Endometrial microvascular endothelial cells (primary cell): ENCODE data around the gene TCHHL1. TPM values are rescaled to one million over a fixed set of nuclear protein-coding genes. Genes with fewer than 3 reads are reported as not detected.

Experiments
- in situ Hi-C: cut with HindIII; loops from 2 replicates; pipeline ENCODE4 v1.10.0; 2017; ENCODE audit warnings: low sequenced_read_pairs, low pct_unique_long_range_greater_than_20kb; ENCODE audit errors: inconsistent ontology term
- total RNA-seq: library from RNA; depleted of rRNA; stranded (reverse); fragments of >200 nt; gene quantifications from one replicate; pipeline ENCODE4 v1.2.3, GENCODE V29; 2015; ENCODE audit errors: inconsistent ontology term

Gene TCHHL1
- not detected for total RNA-seq

DNA sequence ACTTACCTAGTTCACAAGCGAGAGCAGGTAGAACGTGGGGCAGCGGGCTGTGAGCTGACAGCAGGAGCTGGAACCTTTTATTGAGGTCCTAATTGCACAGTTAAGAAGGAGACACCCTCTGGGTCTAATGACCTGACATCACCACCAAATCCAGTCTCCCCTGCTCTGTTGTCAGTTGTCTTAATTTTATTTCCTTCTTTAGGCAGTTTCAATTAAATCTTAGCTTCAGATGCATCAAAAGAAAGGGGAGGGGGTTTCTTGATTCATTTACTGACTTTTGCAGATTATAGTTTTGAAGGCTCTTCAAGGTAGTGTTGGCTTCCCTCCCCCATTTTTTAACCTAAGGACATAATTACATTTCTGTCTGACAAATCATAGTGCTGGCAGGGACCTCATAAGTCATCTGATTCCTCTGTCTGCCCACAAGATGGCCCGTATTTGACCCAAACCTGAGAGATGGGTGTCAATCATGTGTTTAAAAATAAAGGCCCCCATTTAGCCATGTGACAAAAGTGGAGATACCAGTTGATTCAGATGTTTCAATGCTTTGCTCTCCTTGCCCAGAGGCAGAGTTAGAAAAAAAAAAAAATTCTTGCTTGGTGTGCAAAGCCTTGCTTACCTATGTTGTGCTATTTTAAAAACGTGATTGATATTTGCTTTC, at the start of gene TCHHL1:
Gene TCHHL1 (minus strand): TSS at position 51 of the 661 bp plus-strand sequence. CDS start 921 bp downstream, outside the sequence.
- in situ Hi-C loops, result no loop called here

DNA sequence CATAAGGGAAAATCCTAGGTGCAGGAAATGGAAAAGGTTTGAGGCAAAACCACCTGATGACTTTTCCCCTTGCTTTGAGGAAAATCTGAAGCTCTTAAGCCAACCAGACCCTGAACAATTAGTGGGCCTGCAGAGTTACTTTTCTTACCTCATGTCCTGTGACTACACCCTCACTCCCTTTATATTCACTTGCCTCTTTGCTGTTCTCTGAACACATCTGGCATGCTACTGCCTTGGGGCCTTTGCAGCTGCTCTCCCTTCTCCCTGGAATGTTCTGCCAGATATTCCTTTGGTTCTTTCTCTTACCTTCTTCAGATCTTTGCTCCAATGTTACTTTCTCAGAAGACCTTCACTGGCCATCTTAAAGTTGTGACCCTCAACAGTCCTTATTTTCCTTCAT, 48.4 kb upstream of the TCHHL1 start:
- in situ Hi-C loops, result no loop called here

DNA sequence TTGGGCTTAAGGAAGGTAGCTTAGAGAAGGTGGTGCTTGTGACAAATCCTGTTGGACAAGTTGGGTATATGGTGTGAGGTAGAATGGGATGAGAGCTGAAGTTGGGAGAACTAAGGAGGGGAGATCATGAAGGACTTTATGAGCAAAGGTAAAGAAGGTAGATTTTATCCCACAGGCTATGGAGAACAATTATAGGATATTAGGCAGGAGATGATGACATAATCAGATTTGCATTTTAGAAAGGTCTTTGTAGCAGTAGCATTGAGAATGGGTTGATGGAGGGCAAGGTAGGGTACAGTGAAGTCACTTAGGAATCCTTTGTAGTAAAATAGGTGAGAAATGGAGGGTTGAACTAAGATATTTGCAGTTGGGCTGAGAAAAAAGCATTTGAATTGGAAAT, 41.3 kb upstream of the TCHHL1 start:
- in situ Hi-C loops, result no loop called here

DNA sequence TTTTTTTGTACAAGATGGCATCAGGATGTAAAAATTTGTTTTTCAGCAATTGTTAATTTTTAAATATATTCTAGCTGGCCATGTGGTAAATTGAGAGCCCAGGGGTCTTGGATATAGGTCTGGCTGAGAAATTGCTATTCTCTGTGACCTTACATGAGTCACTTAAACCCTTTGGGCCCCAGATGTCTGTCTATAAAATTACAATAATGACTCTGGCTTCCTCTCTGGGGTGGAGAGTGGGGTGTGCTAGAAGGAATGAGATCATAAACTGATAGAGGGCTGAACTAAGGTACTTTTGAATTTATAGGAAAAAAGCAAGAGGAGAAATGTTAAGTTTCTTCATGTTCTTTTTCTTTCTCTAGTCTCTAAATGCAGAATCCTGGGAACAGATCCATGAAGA, 38.8 kb upstream of the TCHHL1 start:
- in situ Hi-C loops, result no loop called here

DNA sequence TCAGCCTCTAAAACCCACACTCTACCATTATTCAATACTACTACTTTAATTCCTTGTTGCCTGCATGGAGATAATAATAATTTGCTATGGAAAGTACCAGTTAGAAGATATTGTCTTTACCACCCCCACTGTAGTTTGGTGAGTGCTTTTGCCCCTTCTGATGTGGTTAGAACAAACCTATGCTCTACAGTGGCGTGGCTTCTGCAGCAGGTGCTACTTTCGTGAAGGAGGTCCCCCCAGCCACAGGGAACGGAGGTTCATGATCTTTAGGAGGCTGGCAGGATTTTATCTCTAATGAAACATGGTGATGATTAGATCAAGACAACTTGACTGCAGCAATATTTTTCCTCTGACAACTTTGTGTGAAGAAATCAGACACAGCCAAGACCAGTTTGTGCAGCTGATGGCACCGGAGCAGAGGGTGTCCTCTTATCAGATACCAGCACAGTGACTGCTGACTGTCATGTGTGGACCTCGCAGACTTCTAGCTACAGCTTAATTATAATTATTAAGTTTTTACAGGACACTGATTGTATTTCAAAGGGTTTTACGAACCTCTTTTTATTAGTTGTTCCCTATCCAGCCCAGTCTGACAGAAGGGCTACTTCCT, 37.1 kb upstream of the TCHHL1 start:
- in situ Hi-C loops, result no loop called here

DNA sequence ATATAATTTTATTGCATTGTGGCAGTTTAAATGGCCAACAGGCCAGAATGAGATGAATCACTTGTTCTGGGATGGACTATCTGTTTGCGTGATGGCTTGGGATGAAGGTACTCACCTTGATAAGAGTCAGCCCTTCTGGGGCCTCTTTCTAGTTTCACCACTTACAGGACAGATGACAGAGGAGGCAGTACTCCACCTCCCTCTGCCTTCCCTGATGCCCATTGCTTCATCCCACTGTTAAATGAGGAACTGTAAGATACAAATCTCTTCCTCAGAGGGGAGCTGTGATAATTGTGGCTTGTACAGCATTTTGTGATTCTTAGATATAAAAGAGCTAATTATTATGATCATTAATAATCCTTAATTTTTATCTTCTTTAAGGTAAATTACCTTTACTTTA, 30.1 kb upstream of the TCHHL1 start:
- in situ Hi-C loops, result no loop called here

DNA sequence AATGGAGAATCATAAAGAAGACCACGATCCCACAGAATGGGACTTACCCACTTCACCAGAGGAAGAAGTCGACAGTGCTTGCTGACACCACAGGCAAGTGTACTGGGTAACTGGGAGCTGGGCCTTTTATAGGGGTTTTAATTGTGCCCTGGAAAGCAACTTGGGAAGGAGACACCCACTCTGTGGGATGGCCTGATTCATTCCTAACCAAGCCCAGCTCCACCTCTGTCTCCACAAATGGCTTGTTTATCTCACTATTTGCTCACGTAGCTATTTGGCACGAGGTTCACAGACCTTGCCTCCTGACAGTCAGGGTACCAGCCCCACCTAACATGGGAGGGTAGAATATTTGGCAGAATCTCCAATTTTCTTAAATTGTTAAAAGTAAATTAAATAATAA, 26.5 kb upstream of the TCHHL1 start, which contains the start of gene TCHH:
Gene TCHH (minus strand): TSS at position 101 of the 400 bp plus-strand sequence. CDS start 1,364 bp downstream, outside the sequence.
- in situ Hi-C loops, result no loop called here

DNA sequence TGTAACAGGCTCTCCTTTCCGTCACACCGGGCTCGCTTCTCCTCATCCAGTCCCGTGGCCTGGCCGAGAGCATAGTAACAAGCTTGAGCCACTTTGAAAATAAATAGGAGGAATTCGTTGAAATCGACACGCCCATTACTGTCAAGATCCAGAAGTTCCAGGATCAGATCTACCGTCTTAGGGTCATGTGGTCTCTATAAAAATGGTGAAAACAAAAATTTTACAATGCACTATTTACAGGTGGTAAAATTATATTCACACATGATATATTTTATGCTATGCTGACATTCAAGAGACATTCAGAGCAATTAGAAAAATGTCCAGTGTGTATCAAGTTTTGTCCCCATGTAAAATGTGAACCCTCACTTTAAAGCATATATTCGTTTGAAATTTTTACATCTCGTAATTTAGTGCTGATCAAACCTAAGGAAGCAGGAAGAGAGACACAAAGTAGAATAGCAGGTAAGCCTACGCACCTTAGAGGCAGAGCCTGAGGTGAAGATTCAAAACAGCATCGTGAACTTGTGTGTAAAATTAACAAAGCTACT, 24.1 kb upstream of the TCHHL1 start:
- in situ Hi-C loops, result no loop called here

DNA sequence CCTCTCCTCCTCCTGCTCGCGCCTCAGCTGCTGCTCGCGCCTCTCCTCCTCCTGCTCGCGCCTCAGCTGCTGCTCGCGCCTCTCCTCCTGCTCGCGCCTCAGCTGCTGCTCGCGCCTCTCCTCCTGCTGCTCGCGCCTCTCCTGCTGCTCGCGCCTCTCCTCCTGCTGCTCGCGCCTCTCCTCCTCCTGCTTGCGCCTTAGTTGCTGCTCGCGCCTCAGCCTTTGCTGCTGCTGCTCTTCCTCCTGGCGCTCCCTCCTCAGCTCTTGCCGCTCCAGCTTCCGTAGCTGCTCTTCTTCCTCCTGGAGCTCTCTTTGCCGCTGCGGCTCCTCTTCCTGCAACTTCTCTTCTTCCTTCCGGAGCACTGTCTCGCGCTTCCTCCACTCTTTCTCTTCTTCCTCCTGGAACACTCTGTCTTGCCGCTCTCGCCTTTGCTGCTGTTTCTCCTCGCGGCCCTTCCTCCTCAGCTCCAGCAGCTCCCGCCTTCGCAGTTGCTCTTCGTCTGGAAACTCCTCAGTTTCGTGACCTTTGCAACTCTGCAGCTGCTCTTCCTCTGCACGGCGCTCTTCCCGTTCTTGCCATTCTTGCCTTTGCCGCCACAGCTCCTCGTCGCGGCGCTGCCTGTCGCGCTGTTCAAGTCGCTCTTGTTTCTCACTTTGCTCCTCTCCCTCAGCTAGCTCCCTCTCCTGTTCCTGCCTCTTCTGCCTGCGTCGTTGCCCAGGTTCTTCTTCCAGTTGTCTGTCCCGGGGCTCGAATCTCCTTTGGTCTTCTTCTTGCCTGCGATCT, 23.4 kb upstream of the TCHHL1 start:
- in situ Hi-C loops, result no loop called here

DNA sequence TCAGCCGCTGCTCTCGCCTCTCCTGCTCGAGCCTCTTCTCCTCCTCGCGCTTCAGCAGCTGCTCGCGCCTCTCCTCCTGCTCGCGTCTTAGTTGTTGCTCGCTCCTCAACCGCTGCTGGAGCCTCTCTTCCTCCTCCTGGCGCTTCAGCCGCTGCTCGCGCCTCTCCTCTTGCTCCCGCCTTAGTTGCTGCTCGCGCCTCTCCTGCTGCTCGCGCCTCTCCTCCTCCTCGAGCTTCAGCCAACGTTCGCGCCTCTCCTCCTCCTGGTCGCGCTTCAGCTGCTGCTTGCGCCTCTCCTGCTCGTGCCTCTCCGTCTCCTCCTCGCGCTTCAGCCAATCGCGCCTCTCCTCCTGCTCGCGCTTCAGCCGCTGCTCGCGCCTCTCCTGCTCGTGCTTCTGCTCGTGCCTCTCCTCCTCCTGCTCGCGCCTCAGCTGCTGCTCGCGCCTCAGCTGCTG, 22.7 kb upstream of the TCHHL1 start:
- in situ Hi-C loops, result no loop called here

DNA sequence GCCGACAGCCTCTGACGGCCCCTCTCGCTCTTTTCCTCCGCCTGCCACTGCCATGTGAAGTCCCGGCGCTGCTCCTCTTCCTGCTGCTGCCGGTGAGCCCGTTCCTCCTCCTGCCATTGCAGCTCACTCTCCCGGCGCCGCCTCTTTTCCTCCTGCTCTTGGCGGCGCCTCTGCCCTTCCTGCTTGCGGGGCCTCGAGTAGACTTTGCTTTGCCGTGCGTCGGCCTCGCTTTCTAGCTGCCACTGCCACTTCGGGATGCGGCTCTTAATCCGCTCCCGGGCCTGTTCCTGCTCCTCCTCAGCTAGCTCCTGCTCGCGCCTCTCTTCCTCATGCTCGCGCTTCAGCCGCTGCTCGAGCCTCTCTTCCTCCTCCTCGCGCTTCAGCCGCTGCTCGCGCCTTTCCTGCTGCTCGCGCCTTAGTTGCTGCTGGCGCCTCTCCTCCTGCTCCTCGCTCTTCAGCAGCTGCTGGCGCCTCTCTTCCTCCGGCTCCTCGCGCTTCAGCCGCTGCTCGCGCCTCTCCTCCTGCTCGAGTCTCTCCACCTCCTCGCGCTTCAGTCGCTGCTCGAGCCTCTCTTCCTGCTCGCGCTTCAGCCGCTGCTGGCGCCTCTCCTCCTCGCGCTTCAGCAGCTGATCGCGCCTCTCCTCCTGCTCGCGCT, 22.1 kb upstream of the TCHHL1 start:
- in situ Hi-C loops, result no loop called here

DNA sequence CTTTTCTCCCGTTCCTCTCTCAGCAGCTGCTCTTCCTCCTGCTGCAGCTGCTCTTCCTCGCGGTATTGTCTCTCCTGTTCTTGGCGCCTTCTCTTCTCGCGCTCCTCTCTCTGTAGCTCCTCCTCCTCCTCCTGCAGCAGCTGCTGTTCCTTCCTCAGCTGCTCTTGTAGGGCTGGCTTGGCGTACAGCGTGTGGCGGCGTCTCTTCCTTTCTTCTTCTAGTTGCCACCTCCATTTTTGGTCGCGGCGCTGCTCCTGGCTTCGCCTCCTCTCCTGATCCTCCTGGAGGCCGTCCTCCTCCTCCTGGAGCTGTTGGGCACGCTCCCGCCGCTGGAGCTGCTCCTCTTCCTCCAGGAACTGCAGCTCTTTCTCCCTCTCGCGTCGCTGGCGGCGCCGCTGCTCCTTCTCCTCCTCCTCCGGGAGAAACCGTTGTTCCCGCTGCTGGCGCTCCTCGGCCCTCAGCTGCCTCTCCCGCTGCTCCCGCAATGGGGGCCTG, 21.5 kb upstream of the TCHHL1 start:
- in situ Hi-C loops, result no loop called here

DNA sequence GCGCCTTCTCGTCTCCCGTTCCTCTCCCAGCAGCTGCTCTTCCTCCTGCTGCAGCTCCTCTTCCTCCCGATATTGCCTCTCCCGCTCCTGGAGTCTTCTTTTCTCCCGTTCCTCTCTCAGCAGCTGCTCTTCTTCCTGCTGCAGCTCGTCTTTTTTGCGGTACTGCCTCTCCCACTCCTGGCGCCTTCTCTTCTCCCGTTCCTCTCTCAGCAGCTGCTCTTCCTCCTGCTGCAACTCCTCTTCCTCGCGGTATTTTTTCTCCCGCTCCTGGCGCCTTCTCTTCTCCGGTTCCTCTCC, 21.1 kb upstream of the TCHHL1 start:
- in situ Hi-C loops, result no loop called here

DNA sequence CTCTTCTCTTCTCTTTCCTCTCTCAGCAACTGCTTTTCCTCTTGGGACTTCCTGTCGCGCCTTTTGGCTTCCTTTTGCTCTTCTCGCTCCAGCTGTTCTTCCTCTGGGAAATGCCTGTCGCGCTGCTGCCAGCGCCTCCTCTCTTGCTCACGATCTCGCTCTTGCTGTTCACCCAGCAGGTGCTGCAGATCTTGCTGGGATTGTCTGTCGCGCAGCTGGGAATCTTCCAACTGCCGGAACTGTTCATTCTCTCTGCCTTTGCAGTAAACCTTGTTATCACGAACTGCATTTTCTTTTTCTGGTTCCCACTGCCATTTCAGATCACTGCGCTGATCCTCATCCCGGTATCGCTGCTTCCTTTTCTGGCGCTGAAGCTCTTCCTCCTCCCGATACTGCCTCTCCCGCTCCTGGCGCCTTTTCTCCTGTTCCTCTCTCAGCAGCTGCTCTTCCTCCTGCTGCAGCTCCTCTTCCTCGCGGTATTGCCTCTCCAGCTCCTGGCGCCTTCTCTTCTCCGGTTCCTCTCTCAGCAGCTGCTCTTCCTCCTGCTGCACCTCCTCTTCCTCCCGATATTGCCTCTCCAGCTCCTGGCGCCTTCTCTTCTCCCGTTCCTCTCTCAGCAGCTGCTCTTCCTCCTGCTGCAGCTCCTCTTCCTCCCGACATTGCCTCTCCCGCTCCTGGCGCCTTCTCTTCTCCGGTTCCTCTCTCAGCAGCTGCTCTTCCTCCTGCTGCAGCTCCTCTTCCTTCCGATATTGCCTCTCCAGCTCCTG, 20.6 kb upstream of the TCHHL1 start:
- in situ Hi-C loops, result no loop called here

DNA sequence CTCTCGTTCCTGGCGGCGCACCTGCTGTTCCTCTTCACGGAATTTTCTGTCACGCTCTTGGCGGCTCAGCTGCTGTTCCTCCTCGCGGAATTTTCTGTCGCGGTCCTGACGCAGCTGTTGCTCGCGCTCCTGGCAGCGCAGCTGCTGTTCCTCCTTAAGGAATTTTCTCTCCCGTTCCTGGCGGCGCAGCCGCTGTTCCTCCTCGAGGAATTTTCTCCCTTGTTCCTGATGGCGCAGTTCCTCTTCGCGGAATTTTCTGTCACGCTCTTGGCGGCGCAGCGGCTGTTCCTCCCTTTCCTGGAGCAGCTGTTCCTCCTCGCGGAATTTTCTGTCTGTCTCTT, 20.0 kb upstream of the TCHHL1 start:
- in situ Hi-C loops, result no loop called here

DNA sequence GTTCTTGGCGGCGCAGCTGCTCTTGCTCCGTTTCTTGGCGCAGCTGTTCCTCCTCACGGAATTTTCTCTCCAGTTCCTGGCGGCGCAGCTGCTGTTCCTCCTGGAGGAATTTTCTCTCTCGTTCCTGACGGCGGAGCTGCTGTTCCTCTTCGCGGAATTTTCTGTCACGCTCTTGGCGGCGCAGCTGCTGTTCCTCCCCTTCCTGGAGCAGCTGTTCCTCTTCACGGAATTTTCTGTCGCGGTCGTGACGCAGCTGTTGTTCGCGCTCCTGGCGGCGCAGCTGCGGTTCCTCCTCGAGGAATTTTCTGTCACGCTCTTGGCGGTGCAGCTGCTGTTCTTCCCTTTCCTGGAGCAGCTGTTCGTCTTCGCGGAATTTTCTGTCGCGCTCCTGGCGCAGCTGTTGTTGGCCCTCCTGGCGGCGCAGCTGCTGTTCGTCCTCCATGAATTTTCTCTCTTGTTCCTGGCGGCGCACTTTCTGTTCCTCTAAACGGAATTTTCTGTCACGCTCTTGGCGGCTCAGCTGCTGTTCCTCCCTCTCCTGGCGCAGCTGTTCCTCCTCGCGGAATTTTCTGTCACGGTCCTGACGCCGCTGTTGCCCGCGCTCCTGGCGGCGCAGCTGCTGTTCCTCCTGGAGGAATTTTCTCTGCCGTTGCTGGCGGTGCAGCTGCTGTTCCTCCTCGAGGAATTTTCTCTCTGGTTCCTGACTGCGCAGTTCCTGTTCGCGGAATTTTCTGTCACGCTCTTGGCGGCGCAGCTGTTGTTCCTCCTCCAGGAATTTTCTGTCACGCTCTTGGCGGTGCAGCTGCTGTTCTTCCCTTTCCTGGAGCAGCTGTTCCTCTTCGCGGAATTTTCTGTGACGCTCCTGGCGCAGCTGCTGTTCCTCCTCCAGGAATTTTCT, 19.4 kb upstream of the TCHHL1 start:
- in situ Hi-C loops, result no loop called here

DNA sequence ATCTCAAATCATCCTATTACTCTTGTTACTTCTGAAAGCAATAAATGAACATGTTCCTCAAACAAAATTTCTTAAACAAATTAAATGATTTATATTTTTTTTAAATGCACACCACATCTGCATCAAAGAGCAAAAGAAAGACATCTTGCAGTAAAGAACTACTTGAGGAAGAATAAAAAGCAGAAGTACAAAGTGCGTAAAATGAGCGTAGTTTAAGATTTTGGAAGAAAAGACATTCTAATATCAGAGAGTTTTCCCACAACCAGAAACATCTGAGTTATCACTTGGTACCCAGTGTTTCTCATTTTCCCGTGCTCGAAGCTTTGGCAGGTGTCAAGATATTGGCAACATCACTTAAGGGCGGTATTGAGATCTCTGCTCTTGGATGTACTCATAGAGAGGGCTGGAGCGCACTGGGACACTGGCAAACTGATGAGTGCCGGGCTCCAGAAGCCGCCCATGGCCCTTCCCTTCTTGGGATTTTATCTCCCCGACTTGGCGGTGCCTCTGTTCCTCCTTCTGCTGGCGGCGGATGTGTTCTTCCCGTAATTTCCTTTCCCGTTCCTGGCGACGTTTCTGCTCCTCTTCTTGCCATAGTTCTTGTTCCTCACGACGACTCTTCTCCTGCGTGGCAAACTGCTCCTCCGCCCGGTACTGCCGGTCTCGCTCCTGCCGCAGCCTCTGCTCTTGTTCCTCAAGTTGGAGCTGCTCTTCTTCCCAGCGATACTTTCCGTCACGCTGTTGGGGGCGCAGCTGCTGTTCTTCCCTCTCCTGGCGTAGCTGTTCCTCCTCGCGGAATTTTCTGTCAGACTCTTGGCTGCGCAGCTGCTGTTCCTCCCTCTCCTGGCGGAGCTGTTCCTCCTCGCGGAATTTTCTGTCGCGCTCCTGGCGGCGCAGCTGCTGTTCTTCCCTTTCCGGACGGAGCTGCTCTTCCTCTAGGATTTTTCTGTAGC, 18.4 kb upstream of the TCHHL1 start:
- in situ Hi-C loops, result no loop called here
